ENCODE measurements around the gene CDC14A.

Gene CDC14A

GRCh38 chr1:100438789-100439188 lies 86.5 kb downstream of the CDC14A start:
- no peak overlapping the region for H3K4me3 ChIP-seq (IDR thresholded peaks at IDR 0.05; ENCODE audit: insufficient read depth, low read depth, low read length)
- no peak overlapping the region for H3K27ac ChIP-seq
- peaks cover 40% of the 10 kb centered on the region for H3K4me1 ChIP-seq (ENCODE audit: low read depth, poor library complexity, severe bottlenecking)
- H4K20me1 ChIP-seq (ENCODE audit: insufficient read depth) = no peaks in the 10 kb centered on the region
- H3K27me3 ChIP-seq (ENCODE audit: insufficient read depth, low read depth) = no peaks in the 10 kb centered on the region
- no peak overlapping the region for H3K4me2 ChIP-seq
- H3K79me2 ChIP-seq (ENCODE audit: insufficient read depth, low read depth) = no peaks in the 10 kb centered on the region
- H3K9ac ChIP-seq = no peak overlapping the region
- H2AFZ ChIP-seq (ENCODE audit: low read depth) = no peak overlapping the region
- TF ChIP-seq CTCF (conservative IDR thresholded peaks at IDR 0.05; ENCODE audit: low read depth, low read length) = no peak
- H3K36me3 ChIP-seq (ENCODE audit: insufficient read depth) = no peaks in the 10 kb centered on the region

GRCh38 chr1:100440075-100440809 lies 87.9 kb downstream of the CDC14A start:
- no peak overlapping the region for H3K9ac ChIP-seq
- no peak overlapping the region for H3K27ac ChIP-seq
- peaks cover 41% of the 10 kb centered on the region for H3K4me1 ChIP-seq (ENCODE audit: low read depth, poor library complexity, severe bottlenecking)
- no peaks in the 10 kb centered on the region for H3K36me3 ChIP-seq (ENCODE audit: insufficient read depth)
- H3K79me2 ChIP-seq (ENCODE audit: insufficient read depth, low read depth) = no peaks in the 10 kb centered on the region
- peak overlapping the region; percentile 86 for H3K4me2 ChIP-seq
- no peak for TF ChIP-seq CTCF (conservative IDR thresholded peaks at IDR 0.05; ENCODE audit: low read depth, low read length)
- H4K20me1 ChIP-seq (ENCODE audit: insufficient read depth) = no peaks in the 10 kb centered on the region
- no peaks in the 10 kb centered on the region for H3K27me3 ChIP-seq (ENCODE audit: insufficient read depth, low read depth)
- no peak overlapping the region for H3K4me3 ChIP-seq (IDR thresholded peaks at IDR 0.05; ENCODE audit: insufficient read depth, low read depth, low read length)
- H2AFZ ChIP-seq (ENCODE audit: low read depth) = no peak overlapping the region

GRCh38 chr1:100441146-100441545 lies 88.8 kb downstream of the CDC14A start:
- Histone ChIP-seq H3K9ac (no peak overlapping the region), H2AFZ (ENCODE audit: low read depth) (no peak overlapping the region), H3K4me1 (ENCODE audit: low read depth, poor library complexity, severe bottlenecking) (peaks cover 50% of the 10 kb centered on the region), H3K27ac (no peak overlapping the region), H3K4me2 (peak overlapping the region; percentile 86; the same call in 1 of the 2 replicates), H3K4me3 (IDR thresholded peaks at IDR 0.05; ENCODE audit: insufficient read depth, low read depth, low read length) (no peak overlapping the region), H3K36me3 (ENCODE audit: insufficient read depth) (no peaks in the 10 kb centered on the region), H3K27me3 (ENCODE audit: insufficient read depth, low read depth) (no peaks in the 10 kb centered on the region), H4K20me1 (ENCODE audit: insufficient read depth) (no peaks in the 10 kb centered on the region), H3K79me2 (ENCODE audit: insufficient read depth, low read depth) (no peaks in the 10 kb centered on the region)
- no peak for TF ChIP-seq CTCF (conservative IDR thresholded peaks at IDR 0.05; ENCODE audit: low read depth, low read length)

- Histone ChIP-seq H2AFZ (ENCODE audit: low read depth) (peak overlapping the region; percentile 30), H3K36me3 (ENCODE audit: insufficient read depth) (no peaks in the 10 kb centered on the region), H4K20me1 (ENCODE audit: insufficient read depth) (no peaks in the 10 kb centered on the region), H3K4me3 (IDR thresholded peaks at IDR 0.05; ENCODE audit: insufficient read depth, low read depth, low read length) (no peak overlapping the region), H3K4me2 (peak overlapping the region; percentile 86), H3K79me2 (ENCODE audit: insufficient read depth, low read depth) (no peaks in the 10 kb centered on the region), H3K9ac (peak overlapping the region; percentile 32; the same call in 1 of the 2 replicates), H3K27me3 (ENCODE audit: insufficient read depth, low read depth) (no peaks in the 10 kb centered on the region), H3K27ac (peak overlapping the region; percentile 63), H3K4me1 (ENCODE audit: low read depth, poor library complexity, severe bottlenecking) (peaks cover 52% of the 10 kb centered on the region)
- no peak for TF ChIP-seq CTCF (conservative IDR thresholded peaks at IDR 0.05; ENCODE audit: low read depth, low read length)
Measured at GRCh38 chr1:100441651-100442050, 89.3 kb downstream of the CDC14A start.
